Measurements from ENCODE around the gene TRAP1. TPM values are rescaled to one million over a fixed set of nuclear protein-coding genes. Genes with fewer than 3 reads are reported as not detected.

Gene TRAP1
- total RNA-seq: 100 to 1,000 TPM; 366 to 377 TPM

- DNase-seq: peak; percentile 91
- Mint-ChIP-seq H3K27ac (peak within 1 kb of the TSS; percentile 94), H3K9me3 (no peaks in the 10 kb centered on the region), H3K36me3 (peaks cover 37% of the 10 kb centered on the region), H3K27me3 (no peaks in the 10 kb centered on the region), H3K4me3 (peak within 1 kb of the TSS; percentile 90), H3K4me1 (peaks cover 29% of the 10 kb centered on the region)
These were observed at the start of gene TRAP1 for GRCh38 chr16:3717235-3718018. TRAP1 (minus strand) TSS chr16:3717524; CDS start chr16:3717508, 16 bp downstream.

GRCh38 chr16:3766177-3766576 is 48.9 kb upstream of the TRAP1 start:
- Mint-ChIP-seq H3K4me3 (no peak overlapping the region), H3K27me3 (no peaks in the 10 kb centered on the region), H3K9me3 (no peaks in the 10 kb centered on the region), H3K27ac (no peak overlapping the region), H3K4me1 (no peaks in the 10 kb centered on the region), H3K36me3 (peaks cover 20% of the 10 kb centered on the region)
- no peak for DNase-seq

- H3K4me1 Mint-ChIP-seq: no peaks in the 10 kb centered on the region
- H3K27me3 Mint-ChIP-seq: no peaks in the 10 kb centered on the region
- H3K27ac Mint-ChIP-seq: no peak overlapping the region
- no peak for DNase-seq
- H3K4me3 Mint-ChIP-seq: no peak overlapping the region
- H3K9me3 Mint-ChIP-seq: no peaks in the 10 kb centered on the region
- H3K36me3 Mint-ChIP-seq: peaks cover 12% of the 10 kb centered on the region
These were observed 47.1 kb upstream of the TRAP1 start for GRCh38 chr16:3764409-3764808.

- no peak for DNase-seq
- Mint-ChIP-seq H3K27ac (no peak overlapping the region), H3K4me3 (no peak overlapping the region), H3K36me3 (peaks cover 11% of the 10 kb centered on the region), H3K9me3 (no peaks in the 10 kb centered on the region), H3K4me1 (no peaks in the 10 kb centered on the region), H3K27me3 (no peaks in the 10 kb centered on the region)
These were observed 44.9 kb upstream of the TRAP1 start for GRCh38 chr16:3762107-3762750.

GRCh38 chr16:3761375-3762106 is 44.2 kb upstream of the TRAP1 start:
- peaks cover 7% of the 10 kb centered on the region for H3K36me3 Mint-ChIP-seq
- no peak for DNase-seq
- H3K27me3 Mint-ChIP-seq: no peaks in the 10 kb centered on the region
- no peak overlapping the region for H3K4me3 Mint-ChIP-seq
- H3K9me3 Mint-ChIP-seq: no peaks in the 10 kb centered on the region
- no peak overlapping the region for H3K27ac Mint-ChIP-seq
- H3K4me1 Mint-ChIP-seq: no peaks in the 10 kb centered on the region

- no peak overlapping the region for H3K4me3 Mint-ChIP-seq
- peak overlapping the region; percentile 12 for H3K27ac Mint-ChIP-seq
- DNase-seq: no peak
- peaks cover under 1% of the 10 kb centered on the region for H3K4me1 Mint-ChIP-seq
- peaks cover 7% of the 10 kb centered on the region for H3K36me3 Mint-ChIP-seq
- no peaks in the 10 kb centered on the region for H3K9me3 Mint-ChIP-seq
- H3K27me3 Mint-ChIP-seq: no peaks in the 10 kb centered on the region
These were observed 43.2 kb upstream of the TRAP1 start for GRCh38 chr16:3760518-3760917.

GRCh38 chr16:3759736-3760135 is 42.4 kb upstream of the TRAP1 start:
- Mint-ChIP-seq H3K36me3 (peaks cover 4% of the 10 kb centered on the region), H3K9me3 (no peaks in the 10 kb centered on the region), H3K27ac (peak overlapping the region; percentile 9), H3K4me1 (peaks cover 3% of the 10 kb centered on the region), H3K27me3 (no peaks in the 10 kb centered on the region), H3K4me3 (no peak overlapping the region)
- DNase-seq: no peak

- Mint-ChIP-seq H3K27me3 (no peaks in the 10 kb centered on the region), H3K27ac (no peak overlapping the region), H3K9me3 (no peaks in the 10 kb centered on the region), H3K4me1 (peaks cover 7% of the 10 kb centered on the region), H3K36me3 (peaks cover 9% of the 10 kb centered on the region), H3K4me3 (no peak overlapping the region)
- no peak for DNase-seq
These were observed 38.8 kb upstream of the TRAP1 start for GRCh38 chr16:3756113-3756512.

- H3K27ac Mint-ChIP-seq: no peak overlapping the region
- no peak overlapping the region for H3K4me3 Mint-ChIP-seq
- peaks cover 13% of the 10 kb centered on the region for H3K36me3 Mint-ChIP-seq
- H3K9me3 Mint-ChIP-seq: no peaks in the 10 kb centered on the region
- H3K4me1 Mint-ChIP-seq: peaks cover 7% of the 10 kb centered on the region
- no peak for DNase-seq
- H3K27me3 Mint-ChIP-seq: no peaks in the 10 kb centered on the region
These were observed 37.9 kb upstream of the TRAP1 start for GRCh38 chr16:3755249-3755648.

GRCh38 chr16:3754772-3755171 is 37.4 kb upstream of the TRAP1 start:
- H3K4me3 Mint-ChIP-seq: no peak overlapping the region
- peaks cover 15% of the 10 kb centered on the region for H3K36me3 Mint-ChIP-seq
- no peaks in the 10 kb centered on the region for H3K27me3 Mint-ChIP-seq
- peaks cover 8% of the 10 kb centered on the region for H3K4me1 Mint-ChIP-seq
- no peak overlapping the region for H3K27ac Mint-ChIP-seq
- DNase-seq: no peak
- no peaks in the 10 kb centered on the region for H3K9me3 Mint-ChIP-seq

GRCh38 chr16:3754081-3754703 is 36.9 kb upstream of the TRAP1 start:
- DNase-seq: no peak
- no peak overlapping the region for H3K4me3 Mint-ChIP-seq
- peaks cover 15% of the 10 kb centered on the region for H3K36me3 Mint-ChIP-seq
- no peaks in the 10 kb centered on the region for H3K27me3 Mint-ChIP-seq
- H3K9me3 Mint-ChIP-seq: no peaks in the 10 kb centered on the region
- H3K4me1 Mint-ChIP-seq: peaks cover 10% of the 10 kb centered on the region
- H3K27ac Mint-ChIP-seq: no peak overlapping the region

GRCh38 chr16:3752984-3753383 is 35.7 kb upstream of the TRAP1 start:
- H3K4me3 Mint-ChIP-seq: no peak overlapping the region
- no peaks in the 10 kb centered on the region for H3K9me3 Mint-ChIP-seq
- no peak overlapping the region for H3K27ac Mint-ChIP-seq
- peaks cover 16% of the 10 kb centered on the region for H3K36me3 Mint-ChIP-seq
- H3K27me3 Mint-ChIP-seq: no peaks in the 10 kb centered on the region
- H3K4me1 Mint-ChIP-seq: peaks cover 10% of the 10 kb centered on the region
- no peak for DNase-seq

- Mint-ChIP-seq H3K36me3 (peaks cover 12% of the 10 kb centered on the region), H3K4me1 (peaks cover 10% of the 10 kb centered on the region), H3K4me3 (no peak overlapping the region), H3K9me3 (no peaks in the 10 kb centered on the region), H3K27ac (no peak overlapping the region), H3K27me3 (no peaks in the 10 kb centered on the region)
- no peak for DNase-seq
These were observed 34.6 kb upstream of the TRAP1 start for GRCh38 chr16:3751878-3752277.

- no peak for DNase-seq
- Mint-ChIP-seq H3K4me1 (peaks cover 7% of the 10 kb centered on the region), H3K27me3 (no peaks in the 10 kb centered on the region), H3K36me3 (peaks cover 12% of the 10 kb centered on the region), H3K4me3 (no peak overlapping the region), H3K27ac (no peak overlapping the region), H3K9me3 (no peaks in the 10 kb centered on the region)
These were observed 31.0 kb upstream of the TRAP1 start for GRCh38 chr16:3748307-3748706.

- Mint-ChIP-seq H3K4me3 (no peak overlapping the region), H3K27me3 (no peaks in the 10 kb centered on the region), H3K9me3 (no peaks in the 10 kb centered on the region), H3K4me1 (peaks cover 3% of the 10 kb centered on the region), H3K27ac (no peak overlapping the region), H3K36me3 (peaks cover 9% of the 10 kb centered on the region)
- no peak for DNase-seq
These were observed 28.5 kb upstream of the TRAP1 start for GRCh38 chr16:3745751-3746355.

All from activated naive CD8-positive, alpha-beta T cell treated with anti-CD3 and anti-CD28 coated beads for 36 hours (primary cell).